NCI-H2107 treated with DMSO at 0.1 percent for 48 hours (cell line): ENCODE data around the gene DUS1L.
"Not testable (repeated sequence)": the region's sequence is repeated elsewhere in the genome, so short reads cannot be mapped to it uniquely, and the experiment has no call there.

Source experiments
- DNase-seq: peaks from one replicate; lab custom pipeline; 2025; ENCODE audit not compliant: unreplicated experiment; lab: John Stamatoyannopoulos, UW

Gene DUS1L

DNA sequence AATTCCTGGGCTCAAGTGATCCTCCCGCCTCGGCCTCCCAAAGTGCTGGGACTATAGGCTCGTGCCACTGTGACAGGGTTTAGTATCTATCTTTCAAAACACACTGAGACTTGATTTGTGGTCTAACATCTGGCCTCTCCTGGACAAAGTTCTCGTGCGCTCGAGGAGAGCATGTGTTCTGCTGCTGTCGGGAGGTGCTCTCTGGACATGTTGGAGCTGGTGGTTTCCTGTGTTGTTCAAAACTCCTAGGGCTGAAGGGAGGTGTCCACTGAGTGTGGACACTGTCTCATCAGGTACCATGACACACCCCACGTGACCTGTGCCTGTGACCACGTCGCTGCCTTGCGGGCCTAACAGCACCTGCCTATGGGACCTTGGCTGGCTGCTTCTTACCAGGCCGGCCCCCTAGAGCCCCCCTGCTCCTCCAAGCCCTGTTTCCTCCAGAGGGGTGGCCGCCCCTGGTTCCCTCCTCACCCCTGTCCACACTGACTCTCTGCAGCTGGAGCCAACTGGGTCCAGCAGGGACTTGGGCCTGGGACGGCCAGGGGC, 19.6 kb downstream of the DUS1L start:
- no peak for DNase-seq

DNA sequence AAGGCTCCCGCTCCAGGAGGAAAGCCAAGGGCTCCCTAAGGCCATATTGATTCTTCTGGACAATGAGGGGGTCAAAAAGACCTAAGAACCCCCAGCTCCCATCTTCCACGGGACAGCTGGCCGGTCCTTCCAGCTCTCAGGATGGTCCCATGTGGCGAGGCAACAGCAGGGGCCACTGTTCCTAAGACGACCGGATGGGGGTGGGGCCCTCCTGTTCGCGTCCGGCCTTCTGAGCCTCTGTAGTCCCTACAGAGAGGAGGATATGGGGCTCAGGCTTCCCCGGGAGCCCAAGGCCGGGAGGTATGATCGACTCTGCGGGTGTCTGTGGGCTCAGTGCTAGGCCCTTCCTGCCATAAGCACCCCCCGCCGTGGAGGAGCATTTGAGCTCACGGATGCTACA, 22.1 kb downstream of the DUS1L start:
- no peak for DNase-seq

DNA sequence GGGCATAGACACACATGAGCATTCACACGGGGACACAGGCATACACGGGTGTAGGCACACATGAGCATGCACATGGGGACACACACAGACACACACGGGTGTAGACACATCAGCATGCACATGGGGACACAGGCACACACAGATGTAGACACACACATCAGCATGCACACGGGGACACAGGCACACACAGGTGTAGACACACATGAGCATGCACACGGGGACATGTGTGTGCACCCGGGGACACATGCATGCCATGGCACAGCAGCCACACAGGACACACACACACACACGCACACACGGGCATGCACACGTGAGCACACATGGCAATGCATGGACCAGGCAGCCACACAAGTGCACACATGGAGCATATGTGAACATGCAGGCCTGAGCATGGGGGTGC, 23.0 kb downstream of the DUS1L start:
- DNase-seq, result no peak

DNA sequence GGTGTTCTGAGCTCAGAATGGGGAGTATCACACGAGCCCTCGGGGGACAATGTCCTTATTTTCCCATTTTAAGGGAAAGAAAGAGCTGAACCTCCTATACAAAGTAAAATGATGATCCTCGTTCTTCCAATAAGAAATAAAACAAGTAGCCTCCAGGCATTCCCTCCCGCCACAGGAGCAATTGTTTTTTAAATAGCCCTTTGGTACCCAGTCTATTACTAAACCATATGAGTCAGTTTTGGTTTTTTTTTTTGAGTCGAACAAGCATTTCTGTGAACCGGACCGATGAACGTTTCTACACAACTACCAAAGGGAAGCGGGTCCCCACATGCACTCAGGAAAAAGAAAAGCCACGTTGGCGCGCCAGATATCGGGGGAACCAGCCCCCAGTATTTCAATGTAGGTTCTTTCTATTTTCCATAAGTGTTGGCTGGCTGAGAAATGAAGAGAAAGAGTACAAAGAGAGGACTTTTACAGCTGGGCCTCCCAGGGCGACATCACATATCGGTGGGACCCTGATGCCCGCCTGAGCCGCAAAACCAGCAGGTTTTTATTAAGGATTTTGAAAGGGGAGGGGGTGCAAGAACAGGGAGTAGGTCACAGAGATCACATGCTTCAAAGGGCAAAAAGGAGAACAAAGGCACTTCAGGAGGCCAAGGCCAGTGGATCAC, 24.3 kb downstream of the DUS1L start:
- DNase-seq, result no peak

DNA sequence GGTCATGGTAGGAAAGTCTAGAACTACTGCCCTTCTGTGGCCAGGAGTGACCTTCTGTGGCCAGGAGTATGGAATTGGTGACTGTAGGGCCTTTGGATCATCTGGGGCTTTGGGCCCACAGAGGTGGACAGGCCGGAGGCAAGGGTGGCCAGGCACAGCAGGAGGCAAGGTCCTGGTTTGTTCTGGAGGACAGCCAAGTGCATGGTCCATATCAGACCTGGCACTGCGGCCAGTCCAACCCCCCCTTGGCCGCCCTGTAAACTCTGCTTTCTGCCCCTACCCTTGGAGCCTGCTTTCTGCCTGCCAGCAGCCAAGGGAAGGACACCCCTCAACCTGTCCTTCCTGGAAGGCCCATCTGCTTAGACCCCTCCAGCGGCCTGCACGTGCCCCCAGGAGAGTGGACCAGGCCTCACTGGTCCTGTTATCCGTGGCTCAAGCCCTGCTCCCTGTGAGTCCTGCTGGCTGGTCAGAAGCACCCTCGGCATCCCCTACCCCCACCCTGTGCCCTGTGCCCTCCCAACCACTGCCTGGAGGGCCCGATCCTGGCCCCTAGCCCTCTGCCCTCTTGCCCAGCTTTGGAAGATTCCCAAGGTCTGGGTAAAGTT, 25.8 kb downstream of the DUS1L start:
- DNase-seq, result no peak

DNA sequence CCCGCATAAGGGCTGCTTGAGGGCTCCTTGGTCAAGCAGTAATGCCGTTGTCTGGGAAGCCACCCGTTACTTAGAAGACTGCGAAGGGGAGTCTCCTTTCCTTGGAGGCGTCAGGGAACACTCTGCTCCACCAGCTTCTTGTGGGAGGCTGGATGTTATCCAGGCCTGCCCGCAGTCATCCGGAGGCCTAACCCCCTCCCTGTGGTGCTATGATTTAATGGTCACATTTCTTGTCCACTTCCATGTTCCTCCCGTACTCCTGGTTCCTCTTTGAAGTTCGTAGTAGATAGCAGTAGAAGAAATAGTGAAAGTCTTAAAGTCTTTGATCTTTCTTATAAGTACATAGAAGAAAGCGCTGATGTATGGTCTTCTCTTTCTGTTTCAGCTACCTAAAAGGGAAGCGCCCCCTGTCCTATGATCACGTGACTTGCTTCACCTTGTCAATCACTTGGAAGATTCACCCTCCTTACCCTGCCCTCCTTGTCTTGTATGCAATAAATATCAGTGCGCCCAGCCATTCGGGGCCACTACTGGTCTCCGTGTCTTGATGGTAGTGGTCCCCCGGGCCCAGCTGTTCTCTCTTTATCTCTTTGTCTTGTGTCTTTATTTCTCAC, 26.7 kb downstream of the DUS1L start:
- not testable (repeated sequence) for DNase-seq

DNA sequence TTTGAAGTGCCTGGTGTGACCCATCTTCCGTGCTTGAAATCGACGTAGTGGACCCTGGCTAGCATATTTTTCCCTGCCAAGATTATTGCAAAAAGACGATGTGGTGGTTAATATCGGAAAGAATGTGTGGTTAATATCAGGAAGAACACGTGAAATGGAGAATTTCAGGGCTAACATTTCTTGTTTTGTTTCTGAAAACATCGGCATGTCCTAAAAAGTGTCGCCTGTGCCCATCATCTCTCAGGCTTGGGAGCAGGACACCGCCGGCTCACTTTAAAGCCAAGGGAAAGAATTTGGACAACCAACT, 27.8 kb downstream of the DUS1L start:
- DNase-seq, result no peak

DNA sequence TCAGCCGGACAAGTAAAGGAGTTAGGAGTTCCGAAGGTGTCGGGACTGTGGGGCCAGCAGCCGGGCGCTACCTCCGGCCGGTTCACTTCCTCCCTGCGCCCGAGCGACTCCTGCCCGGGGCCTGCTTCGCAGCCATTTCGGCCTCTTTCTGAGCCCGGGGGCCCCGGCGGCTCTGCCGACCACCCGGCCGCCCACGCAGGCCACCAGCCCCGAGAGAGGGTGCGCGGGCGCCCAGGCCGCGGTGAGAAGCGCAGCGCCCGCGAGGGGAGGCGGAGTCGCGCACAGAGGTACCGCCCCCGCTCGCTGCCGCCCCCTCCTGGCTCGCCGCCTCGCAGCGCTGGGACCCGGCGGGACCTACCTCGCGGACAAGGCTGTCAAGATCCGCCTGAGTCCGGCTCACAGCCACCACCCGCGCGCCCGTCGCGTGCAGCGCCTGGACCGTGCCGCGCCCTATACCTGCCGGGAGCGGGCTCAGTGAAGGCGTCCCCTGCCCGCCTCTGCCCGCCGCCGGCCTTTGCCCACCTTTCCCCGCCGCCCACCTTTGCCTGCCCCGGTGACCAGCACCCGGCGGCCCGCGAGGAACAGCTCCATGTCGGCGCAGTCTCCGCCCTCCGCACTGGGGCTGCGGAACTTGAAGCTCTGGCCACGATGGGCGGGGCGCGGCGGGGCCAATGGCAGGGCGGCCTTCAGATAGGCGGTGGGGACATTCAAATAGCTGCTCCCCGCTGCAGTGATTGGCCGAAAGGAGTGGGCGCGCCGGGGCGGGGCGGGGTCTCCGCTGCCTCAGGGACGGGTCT, 28.3 kb downstream of the DUS1L start, which contains the start of gene DCXR:
DCXR (minus strand) TSS at position 606 of the 797 bp plus-strand sequence; CDS start at position 591, 15 bp downstream.
- peak; percentile 87 for DNase-seq

DNA sequence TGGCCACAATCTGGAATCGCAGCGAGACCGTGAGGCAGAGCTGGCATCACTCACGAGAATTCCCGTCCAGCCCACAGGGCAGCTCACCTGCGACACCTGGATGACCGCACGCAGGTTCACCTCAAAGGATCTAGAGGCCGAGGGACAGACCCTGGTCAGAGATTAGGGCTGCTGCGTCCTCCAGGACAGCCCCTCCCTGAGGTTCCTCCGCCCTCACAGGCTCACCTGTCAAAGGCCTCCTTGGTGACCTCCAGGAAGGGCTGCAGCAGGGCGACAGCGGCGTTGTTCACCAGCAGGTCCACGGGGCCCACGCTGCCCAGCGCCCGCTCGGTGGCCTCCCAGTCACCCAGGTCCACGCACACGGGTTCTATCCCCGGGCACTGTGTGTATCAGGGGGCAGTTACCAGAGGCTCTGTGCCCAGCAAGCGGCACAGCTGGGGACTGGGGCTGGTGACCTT, 28.9 kb downstream of the DUS1L start:
- DNase-seq, result no peak

DNA sequence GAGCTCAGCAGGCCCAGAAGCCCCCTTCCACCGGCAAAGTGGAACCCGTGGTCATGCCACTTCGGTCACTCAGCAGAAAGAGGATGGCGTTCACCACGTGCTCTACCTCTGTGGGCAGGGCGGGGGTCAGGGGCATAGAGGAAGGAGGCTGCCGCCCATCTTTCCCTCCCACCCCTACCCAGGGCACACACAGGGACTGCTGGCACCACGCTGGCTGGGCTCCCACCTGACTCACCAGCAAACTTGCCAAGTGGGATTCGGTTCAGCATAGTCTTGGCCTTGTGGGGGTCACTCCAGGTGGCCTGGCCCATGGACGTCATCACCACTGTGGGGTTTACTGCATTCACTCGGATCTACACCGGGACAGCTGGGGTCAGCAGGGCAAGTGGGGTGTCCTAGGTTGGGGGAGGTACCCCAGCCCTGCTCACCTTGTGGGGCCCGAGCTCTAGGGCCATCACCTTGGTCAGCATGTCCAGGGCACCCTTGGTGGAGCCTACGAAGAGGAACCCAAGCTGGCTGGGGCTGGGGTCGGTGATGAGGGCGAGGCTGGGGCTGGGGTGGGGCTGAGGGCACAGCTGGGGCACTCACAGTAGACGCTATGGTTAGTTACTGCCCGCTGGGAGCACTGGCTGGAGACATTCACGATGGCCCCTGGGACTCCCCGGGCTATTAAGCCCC, 29.5 kb downstream of the DUS1L start:
- no peak for DNase-seq

DNA sequence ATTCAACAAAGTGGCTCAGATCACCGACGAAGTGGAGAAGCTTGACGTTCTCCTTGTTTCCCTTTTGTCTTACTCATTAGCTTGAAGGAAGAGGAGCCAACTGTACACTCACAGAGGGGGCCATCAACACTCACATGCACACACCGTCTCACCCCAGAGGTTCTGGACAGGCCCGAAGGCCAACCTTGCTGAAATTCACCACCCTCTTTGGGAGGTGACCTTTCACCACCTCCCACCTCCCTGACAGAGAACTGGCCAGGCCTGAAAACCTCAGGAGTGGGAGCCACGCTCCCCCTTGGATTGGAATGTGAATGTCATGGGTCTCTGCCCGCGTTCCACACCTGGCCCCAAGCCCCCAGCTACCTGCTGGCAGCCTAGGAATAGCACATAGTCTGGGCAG, 30.1 kb downstream of the DUS1L start:
- DNase-seq, result no peak

DNA sequence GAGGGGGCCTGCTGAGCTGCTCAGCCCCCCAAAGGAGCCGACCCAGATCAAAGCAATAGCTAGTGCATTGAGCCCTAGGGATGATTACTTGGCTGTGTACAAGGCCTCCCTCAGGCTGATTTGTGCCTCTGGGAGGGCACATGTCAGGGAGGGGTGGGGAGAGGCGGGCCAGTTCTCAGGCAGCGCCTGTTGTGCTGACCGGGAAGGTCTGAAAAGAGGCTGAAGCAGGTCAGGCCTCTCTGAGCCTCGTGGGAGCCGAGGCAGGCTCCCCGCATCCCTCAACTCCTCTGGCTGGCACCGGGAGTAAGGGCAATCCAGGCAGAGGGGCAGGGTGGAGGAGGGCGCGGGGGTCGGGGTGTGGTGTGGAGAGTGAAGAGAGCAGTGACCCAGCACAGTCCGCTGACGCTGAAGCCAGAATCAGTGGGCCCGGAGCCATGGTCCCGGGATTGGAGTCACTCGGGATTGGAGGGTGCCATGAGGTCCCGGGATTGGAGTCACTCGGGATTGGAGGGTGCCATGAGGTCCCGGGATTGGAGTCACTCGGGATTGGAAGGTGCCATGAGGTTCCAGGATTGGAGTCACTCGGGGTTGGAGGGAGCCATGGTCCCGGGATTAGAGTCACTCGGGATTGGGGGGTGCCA, 31.1 kb downstream of the DUS1L start:
- DNase-seq, result no peak

DNA sequence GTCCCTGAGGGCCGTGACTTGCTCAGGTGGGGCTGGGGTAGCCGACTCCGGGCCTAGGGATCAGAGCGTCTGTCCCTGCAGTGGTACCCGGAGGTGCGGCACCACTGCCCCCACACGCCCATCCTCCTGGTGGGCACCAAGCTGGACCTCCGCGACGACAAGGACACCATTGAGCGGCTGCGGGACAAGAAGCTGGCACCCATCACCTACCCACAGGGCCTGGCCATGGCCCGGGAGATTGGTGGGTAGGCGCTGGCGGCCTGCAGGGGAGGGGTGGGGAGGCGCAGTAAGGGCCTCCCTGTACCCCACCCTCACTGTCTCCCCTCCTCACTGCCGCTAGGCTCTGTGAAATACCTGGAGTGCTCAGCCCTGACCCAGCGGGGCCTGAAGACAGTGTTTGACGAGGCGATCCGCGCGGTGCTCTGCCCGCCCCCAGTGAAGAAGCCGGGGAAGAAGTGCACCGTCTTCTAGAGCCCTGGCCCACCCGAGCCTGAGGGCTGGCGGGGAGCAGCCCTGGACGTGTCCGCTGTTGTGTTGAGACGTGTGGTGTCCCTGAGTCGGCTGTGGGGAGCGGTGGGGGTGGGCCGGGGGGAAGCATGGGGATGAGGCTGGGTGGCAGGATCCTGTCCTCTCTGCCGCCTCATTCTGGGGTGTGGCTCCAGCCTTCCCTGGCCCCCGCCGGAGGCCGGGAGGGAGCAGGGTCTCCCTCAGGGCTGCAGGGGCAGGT, 32.1 kb downstream of the DUS1L start:
- DNase-seq, result no peak

DNA sequence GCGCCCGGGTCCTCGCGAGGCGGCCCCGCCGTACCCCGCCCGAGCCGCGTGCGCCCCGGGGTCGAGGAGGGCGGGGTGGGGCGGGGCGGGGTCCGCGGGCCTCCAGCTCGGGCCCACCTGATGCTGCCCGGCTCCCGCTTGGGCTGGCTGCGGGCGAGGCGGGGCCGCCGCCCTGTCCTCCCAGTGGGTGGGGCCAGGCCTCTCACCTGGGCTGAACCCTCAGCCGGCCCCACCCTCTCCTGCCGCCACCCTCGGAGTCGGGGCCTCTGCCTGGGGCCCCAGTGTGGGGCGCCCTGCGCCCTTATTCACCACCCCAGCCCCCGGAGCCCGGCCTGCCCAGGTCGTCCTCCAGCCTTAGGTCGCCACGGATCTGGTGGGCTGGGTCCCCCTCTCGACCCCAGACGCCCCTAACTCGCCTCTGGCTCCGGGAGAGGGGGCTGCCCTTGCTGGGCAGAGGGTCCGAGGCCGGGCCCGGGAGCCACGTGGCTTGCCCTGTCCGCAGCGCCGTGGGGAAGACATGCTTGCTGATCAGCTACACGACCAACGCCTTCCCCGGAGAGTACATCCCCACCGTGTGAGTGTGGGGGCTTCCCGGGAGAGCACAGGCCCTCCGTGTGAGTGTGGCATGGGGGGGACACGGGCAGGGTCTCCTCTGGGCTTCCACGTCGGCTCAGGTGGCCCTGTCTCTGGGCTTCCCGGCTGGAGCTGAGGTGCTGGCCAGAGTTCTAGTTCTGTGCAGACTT, 33.5 kb downstream of the DUS1L start:
- DNase-seq, result no peak

DNA sequence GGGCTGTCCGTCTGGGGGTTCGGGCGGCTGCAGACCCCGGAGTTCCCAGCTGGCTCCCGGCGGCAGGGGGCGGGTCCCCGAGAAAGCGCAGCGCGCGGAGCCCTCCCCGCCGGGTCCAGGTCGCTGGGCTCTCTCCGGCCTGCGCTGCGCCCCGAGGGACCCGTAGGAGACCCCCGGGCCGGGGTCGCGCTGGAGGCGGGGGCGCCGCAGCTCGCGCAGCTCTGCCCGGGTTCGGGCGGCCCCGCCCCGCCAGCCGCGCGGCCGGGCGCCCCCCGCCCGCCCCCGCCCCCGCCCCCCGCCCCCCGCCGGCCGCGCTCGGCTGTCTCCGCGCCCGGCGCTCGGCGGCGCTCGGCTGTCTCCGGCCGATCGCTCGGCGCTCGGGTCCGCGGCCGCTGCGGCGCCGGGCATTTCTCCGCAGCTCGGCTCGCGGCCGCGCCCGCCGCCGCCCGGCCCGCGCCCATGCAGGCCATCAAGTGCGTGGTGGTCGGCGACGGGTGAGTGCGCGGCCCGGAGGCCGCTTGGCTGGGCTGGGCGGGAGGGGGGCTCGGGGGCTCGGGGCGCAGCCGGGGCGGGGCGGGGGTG, 34.2 kb downstream of the DUS1L start, which contains the start of gene RAC3:
RAC3 (plus strand) TSS at position 376 of the 582 bp plus-strand sequence; CDS start at position 460, 84 bp downstream.
- no peak for DNase-seq

DNA sequence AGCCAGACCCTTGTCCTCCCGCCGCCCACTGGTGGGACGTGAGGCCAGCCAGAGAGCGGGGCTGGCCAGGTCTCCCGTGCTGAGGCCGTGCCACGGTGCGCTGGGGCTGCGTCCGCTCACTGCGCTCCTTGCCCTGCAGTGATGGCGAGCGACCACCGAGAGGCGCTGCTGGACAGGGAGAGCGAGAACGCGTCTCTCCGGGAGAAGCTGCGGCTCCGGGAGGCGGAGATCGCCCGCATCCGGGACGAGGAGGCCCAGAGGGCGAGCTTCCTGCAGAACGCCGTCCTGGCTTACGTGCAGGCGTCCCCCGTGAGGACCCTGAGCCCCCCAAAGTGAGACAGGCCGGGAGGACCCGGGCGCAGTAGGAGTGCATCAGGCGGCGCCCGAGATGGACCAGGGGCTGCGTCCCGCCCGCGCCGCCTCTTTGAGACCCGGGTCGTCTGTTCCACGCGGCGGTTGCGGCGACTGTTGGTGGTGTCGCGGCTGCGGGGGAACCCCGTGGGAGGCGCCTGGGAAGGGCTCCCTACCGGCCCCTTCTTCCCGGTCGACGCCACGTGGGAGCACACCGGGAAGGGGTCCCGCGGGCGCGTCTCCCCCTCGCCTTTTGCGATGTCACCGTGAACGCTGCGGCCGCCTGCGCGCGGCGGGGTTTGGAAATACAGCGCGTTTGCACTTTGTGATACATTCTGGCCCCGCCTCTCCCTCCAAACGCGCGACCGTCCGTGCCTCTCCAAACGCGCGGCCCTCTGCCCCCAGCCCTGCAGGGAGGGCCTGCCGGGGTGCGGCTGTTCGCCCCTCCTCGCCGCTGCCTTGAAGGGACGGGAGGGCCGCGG, 34.9 kb downstream of the DUS1L start:
- no peak for DNase-seq

DNA sequence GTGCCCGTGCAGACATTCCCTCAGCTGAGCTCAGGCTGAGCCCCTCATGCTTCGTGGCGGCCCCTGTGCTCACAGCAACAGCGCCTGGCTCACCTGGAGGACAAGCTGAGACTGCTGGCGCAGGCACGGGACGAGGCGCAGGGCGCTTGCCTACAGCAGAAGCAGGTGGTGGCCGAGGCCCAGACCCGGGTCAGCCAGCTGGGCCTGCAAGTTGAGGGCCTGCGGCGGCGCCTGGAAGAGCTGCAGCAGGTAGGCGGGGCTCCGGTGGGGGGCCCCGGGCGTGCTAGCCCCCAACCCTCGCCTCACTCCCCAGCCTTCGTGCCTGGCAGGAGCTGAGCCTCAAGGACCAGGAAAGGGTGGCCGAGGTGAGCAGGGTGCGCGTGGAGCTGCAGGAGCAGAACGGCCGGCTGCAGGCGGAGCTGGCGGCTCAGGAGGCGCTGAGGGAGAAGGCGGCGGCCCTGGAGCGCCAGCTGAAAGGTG, 35.6 kb downstream of the DUS1L start:
- DNase-seq, result no peak

DNA sequence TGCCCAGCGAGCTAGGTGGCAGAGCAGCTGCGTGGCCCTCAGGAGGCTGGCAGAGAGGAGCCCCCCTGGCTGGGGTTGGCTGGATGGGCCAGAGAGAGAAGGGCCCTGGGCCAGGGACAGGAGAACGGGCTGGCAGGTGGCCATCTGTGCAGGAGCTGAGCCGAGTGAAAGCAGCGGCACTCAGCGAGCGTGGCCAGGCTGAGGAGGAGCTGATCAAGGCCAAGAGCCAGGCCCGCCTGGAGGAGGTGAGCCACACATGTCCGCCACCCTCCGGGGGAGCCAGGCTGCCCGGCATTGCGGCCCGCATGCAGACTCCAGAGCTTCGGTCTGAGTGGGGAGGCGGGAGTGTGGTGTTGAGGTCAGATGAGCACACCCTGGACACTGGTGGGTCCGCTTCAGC, 36.2 kb downstream of the DUS1L start:
- no peak for DNase-seq
